Measurements from ENCODE around the gene SLC44A4. TPM values are rescaled to one million over a fixed set of nuclear protein-coding genes. Genes with fewer than 3 reads are reported as not detected.

SLC44A4 gene
- total RNA-seq, 2 donors from 2014 or later, result 5.8 TPM; not detected in 1

DNA sequence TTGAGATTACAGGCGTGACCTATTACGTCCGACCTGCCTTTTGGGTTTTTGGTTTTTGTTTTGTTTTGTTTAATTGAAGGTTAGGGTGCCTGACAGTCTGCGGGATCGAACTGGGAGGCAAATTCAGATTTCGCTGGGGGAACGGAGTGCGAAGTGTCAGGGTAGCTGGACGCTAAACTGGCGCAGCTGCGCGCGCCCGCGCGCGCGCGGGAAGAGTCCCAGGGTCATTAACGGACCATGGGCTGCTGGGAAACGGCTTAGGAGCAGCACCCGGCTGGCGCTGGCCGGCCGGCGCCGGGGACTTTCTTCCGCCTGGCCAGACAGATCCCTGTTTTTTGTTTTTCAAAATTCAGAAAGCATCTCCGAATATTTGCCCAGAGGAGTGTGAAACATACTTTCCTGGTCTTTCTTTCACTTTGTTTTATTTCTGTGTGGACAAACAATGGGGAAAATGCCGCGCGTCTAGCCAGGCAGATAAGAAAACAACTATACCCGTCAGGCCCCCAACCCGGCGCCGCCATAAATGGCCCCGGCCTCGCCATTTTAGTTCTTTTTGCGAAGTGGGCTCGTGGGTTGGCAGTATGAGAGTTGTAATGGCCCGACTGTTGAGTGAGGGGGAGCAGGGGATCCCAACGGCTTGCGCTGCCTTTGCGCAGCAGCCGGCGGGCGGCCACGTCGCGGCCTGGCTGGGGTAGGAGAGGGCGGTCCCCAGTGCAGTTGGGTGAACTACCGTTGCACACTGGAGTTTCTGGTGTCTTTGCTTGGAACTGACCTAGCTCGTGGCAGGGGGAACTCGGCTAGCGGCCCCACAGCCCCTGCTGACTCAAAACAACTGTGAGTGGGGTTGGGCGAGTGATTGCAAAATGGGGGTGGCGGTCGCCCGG, 44.2 kb downstream of the SLC44A4 start:
- Histone ChIP-seq H3K9me3 (no peaks in the 10 kb centered on the region), H3K4me3 (peak overlapping the region; percentile 98), H3K36me3 (peaks cover 26% of the 10 kb centered on the region), H3K27me3 (replicated peaks; ENCODE audit: insufficient read depth) (no peaks in the 10 kb centered on the region), H3K4me1 (ENCODE audit: control insufficient read depth in 1 of 2, low read depth in 2 of 2) (peaks cover 44 to 57% of the 10 kb centered on the region in 2 donors), H3K27ac (peak overlapping the region; percentile 88 to 92)
- TF ChIP-seq, protein P1, sequence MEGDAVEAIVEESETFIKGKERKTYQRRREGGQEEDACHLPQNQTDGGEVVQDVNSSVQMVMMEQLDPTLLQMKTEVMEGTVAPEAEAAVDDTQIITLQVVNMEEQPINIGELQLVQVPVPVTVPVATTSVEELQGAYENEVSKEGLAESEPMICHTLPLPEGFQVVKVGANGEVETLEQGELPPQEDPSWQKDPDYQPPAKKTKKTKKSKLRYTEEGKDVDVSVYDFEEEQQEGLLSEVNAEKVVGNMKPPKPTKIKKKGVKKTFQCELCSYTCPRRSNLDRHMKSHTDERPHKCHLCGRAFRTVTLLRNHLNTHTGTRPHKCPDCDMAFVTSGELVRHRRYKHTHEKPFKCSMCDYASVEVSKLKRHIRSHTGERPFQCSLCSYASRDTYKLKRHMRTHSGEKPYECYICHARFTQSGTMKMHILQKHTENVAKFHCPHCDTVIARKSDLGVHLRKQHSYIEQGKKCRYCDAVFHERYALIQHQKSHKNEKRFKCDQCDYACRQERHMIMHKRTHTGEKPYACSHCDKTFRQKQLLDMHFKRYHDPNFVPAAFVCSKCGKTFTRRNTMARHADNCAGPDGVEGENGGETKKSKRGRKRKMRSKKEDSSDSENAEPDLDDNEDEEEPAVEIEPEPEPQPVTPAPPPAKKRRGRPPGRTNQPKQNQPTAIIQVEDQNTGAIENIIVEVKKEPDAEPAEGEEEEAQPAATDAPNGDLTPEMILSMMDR (IDR thresholded peaks at IDR 0.05), result no peak
- ATAC-seq (ENCODE audit: insufficient number of reproducible peaks, low FRiP score, low read depth), result peak; percentile 51
- no peak for DNase-seq (ENCODE audit: low spot score)

- Histone ChIP-seq H3K4me1 (ENCODE audit: control insufficient read depth in 1 of 2, low read depth in 2 of 2) (peaks cover 25 to 38% of the 10 kb centered on the region in 2 donors), H3K9me3 (no peaks in the 10 kb centered on the region), H3K36me3 (no peaks in the 10 kb centered on the region), H3K27me3 (replicated peaks; ENCODE audit: insufficient read depth) (no peaks in the 10 kb centered on the region), H3K4me3 (peak overlapping the region; percentile 91), H3K27ac (peak overlapping the region in 1 of 2 donors; percentile 76)
- ATAC-seq (ENCODE audit: insufficient number of reproducible peaks, low FRiP score, low read depth) (no peak), DNase-seq (ENCODE audit: low spot score) (no peak)
- TF ChIP-seq, protein P1 (IDR thresholded peaks at IDR 0.05), result no peak
Observed at GRCh38 chr6:31831350-31832215, 47.2 kb downstream of the SLC44A4 start.

GRCh38 chr6:31830886-31831335, 47.9 kb downstream of the SLC44A4 start:
- H3K36me3 ChIP-seq, result no peaks in the 10 kb centered on the region
- TF ChIP-seq, protein P1 (IDR thresholded peaks at IDR 0.05), result no peak
- DNase-seq (ENCODE audit: low spot score), result no peak
- H3K4me3 ChIP-seq, result peak overlapping the region; percentile 91
- no peak for ATAC-seq (ENCODE audit: insufficient number of reproducible peaks, low FRiP score, low read depth)
- H3K4me1 ChIP-seq (ENCODE audit: control insufficient read depth in 1 of 2, low read depth in 2 of 2), result peaks cover 26 to 37% of the 10 kb centered on the region in 2 donors
- H3K27ac ChIP-seq, result peak overlapping the region; percentile 58 to 76
- no peaks in the 10 kb centered on the region for H3K27me3 ChIP-seq (replicated peaks; ENCODE audit: insufficient read depth)
- no peaks in the 10 kb centered on the region for H3K9me3 ChIP-seq

DNA sequence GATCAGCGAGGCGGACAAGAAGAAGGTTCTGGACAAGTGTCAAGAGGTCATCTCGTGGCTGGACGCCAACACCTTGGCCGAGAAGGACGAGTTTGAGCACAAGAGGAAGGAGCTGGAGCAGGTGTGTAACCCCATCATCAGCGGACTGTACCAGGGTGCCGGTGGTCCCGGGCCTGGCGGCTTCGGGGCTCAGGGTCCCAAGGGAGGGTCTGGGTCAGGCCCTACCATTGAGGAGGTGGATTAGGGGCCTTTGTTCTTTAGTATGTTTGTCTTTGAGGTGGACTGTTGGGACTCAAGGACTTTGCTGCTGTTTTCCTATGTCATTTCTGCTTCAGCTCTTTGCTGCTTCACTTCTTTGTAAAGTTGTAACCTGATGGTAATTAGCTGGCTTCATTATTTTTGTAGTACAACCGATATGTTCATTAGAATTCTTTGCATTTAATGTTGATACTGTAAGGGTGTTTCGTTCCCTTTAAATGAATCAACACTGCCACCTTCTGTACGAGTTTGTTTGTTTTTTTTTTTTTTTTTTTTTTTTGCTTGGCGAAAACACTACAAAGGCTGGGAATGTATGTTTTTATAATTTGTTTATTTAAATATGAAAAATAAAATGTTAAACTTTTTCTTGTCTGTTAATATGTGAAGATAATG, 49.0 kb downstream of the SLC44A4 start:
- no peak for DNase-seq (ENCODE audit: low spot score)
- H3K4me1 ChIP-seq (ENCODE audit: control insufficient read depth in 1 of 2, low read depth in 2 of 2), result peaks cover 21 to 38% of the 10 kb centered on the region in 2 donors

More for the DNA sequence above, 49.0 kb downstream of the SLC44A4 start:
- no peaks in the 10 kb centered on the region for H3K27me3 ChIP-seq (replicated peaks; ENCODE audit: insufficient read depth)
- ATAC-seq (ENCODE audit: insufficient number of reproducible peaks, low FRiP score, low read depth), result no peak
- H3K36me3 ChIP-seq, result no peaks in the 10 kb centered on the region
- H3K27ac ChIP-seq, result peak overlapping the region; percentile 43 to 76
- TF ChIP-seq, protein P1 (IDR thresholded peaks at IDR 0.05), result no peak
- H3K9me3 ChIP-seq, result no peaks in the 10 kb centered on the region
- peak overlapping the region; percentile 91 for H3K4me3 ChIP-seq
